ENCODE results near the gene IGFL4. TPM values are rescaled to one million over a fixed set of nuclear protein-coding genes. Genes with fewer than 3 reads are reported as not detected.

IGFL4 gene
- total RNA-seq, 1 experiment from 2014 or later = not detected

DNA sequence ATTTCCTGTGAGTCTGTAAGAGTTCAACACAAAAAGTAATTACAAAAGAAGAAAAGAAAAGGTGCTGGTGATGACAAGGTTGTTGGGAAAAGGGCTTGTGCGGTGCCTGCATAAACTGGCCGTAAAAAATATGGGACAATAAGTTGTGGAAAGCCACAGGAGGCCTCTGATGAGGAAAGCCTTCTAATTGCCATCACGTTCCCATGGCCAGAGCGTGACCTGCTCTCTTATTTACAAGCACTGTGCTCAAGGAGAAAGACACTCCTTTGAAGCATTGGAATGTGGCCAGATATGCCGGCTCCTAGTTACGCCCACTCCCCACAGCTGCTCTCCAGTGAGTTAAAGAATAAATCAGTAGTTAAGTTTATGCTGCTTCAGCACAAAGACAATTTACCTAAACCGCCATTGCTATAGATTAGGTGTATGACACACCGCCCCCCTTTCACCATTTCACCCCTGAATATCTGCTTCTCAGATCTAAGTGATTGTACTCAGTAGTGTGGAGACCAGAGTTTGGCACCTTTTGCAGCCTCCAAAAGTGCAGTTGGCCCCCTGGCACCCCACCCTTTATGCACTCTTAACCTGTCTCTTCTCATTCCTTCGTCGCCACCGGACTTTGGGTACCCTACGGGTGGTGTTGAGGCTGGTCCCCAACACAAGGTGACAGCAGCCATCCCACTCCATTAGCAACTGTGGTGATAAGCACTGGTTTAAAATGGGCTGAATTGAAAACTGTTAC, 9.8 kb downstream of the IGFL4 start:
- Histone ChIP-seq H2AFZ (ENCODE audit: low read length) (no peak overlapping the region), H3K9ac (ENCODE audit: low read length) (no peak overlapping the region), H3K9me3 (ENCODE audit: low read length) (no peaks in the 10 kb centered on the region), H3K36me3 (ENCODE audit: low read depth, low read length) (no peaks in the 10 kb centered on the region), H3F3A (ENCODE audit: low read length, unreplicated experiment) (no peaks in the 10 kb centered on the region), H3K27ac (ENCODE audit: low read length) (no peak overlapping the region), H3K27me3 (ENCODE audit: low read length) (no peaks in the 10 kb centered on the region), H4K20me1 (ENCODE audit: low read length) (no peaks in the 10 kb centered on the region), H3K79me2 (ENCODE audit: low read length) (no peaks in the 10 kb centered on the region), H3K4me3 (ENCODE audit: low read length) (no peak overlapping the region), H3K9me2 (replicated peaks; ENCODE audit: low read length) (no peaks in the 10 kb centered on the region), H3K4me1 (ENCODE audit: insufficient read depth, low read length) (no peaks in the 10 kb centered on the region), H3K4me2 (ENCODE audit: low read length) (no peak overlapping the region)
- intact Hi-C loops (cut with micrococcal nuclease) = no loop called here
- no TSS peak for BruUV-seq (replicated peaks)
- ATAC-seq = no peak
- DNase-seq = no peak
- ChIA-PET CTCF (no interaction called here), POLR2A (ENCODE audit: unreplicated experiment) (no interaction called here)
- TF ChIP-seq, protein P1, sequence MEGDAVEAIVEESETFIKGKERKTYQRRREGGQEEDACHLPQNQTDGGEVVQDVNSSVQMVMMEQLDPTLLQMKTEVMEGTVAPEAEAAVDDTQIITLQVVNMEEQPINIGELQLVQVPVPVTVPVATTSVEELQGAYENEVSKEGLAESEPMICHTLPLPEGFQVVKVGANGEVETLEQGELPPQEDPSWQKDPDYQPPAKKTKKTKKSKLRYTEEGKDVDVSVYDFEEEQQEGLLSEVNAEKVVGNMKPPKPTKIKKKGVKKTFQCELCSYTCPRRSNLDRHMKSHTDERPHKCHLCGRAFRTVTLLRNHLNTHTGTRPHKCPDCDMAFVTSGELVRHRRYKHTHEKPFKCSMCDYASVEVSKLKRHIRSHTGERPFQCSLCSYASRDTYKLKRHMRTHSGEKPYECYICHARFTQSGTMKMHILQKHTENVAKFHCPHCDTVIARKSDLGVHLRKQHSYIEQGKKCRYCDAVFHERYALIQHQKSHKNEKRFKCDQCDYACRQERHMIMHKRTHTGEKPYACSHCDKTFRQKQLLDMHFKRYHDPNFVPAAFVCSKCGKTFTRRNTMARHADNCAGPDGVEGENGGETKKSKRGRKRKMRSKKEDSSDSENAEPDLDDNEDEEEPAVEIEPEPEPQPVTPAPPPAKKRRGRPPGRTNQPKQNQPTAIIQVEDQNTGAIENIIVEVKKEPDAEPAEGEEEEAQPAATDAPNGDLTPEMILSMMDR (conservative IDR thresholded peaks at IDR 0.05; ENCODE audit: low read depth, low read length) = no peak
- TF ChIP-seq EZH2phosphoT487 (IDR thresholded peaks at IDR 0.05; ENCODE audit: borderline replicate concordance, low read length) = no peak
- TF ChIP-seq EZH2 (IDR thresholded peaks at IDR 0.05; ENCODE audit: low read length, unreplicated experiment) = no peak

DNA sequence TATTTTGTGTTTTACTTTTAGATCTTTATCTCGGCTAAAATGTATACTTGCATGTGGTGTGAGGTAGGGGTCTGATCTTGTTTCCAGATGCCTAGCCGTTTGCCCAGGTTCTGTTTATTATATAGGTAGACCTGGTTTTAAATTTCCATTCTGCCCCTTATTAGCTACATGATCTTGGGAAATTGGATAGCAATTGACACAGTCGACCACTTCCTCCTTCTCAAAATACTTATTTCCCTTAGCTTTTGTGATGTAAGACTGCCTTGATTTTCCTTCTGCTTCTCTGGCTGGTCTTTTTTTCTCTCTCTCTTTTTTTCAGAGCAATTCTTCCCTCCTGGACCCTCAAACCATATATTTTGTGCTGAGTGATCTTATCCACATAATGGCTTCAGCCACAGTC, 15.0 kb downstream of the IGFL4 start:
- CTCF ChIA-PET = interaction anchor here (0.6 kb wide), 1 partner anchor 51 kb away, joined by 3 read pairs; no protein-coding TSS in a partner anchor
- H4K20me1 ChIP-seq (ENCODE audit: low read length) = no peaks in the 10 kb centered on the region
- intact Hi-C loops (cut with micrococcal nuclease) = loop anchor here (5.0 kb wide), 1 partner anchor 166 kb away; no protein-coding TSS in a partner anchor

More for the DNA sequence above, 15.0 kb downstream of the IGFL4 start:
- ATAC-seq = no peak
- TF ChIP-seq, protein P1 (conservative IDR thresholded peaks at IDR 0.05; ENCODE audit: low read depth, low read length) = no peak
- TF ChIP-seq EZH2 (IDR thresholded peaks at IDR 0.05; ENCODE audit: low read length, unreplicated experiment) (no peak), EZH2phosphoT487 (IDR thresholded peaks at IDR 0.05; ENCODE audit: borderline replicate concordance, low read length) (no peak)
- DNase-seq = no peak
- no peak overlapping the region for H3K9ac ChIP-seq (ENCODE audit: low read length)
- H2AFZ ChIP-seq (ENCODE audit: low read length) = no peak overlapping the region
- H3K36me3 ChIP-seq (ENCODE audit: low read depth, low read length) = no peaks in the 10 kb centered on the region
- H3K27ac ChIP-seq (ENCODE audit: low read length) = no peak overlapping the region
- H3K4me2 ChIP-seq (ENCODE audit: low read length) = no peak overlapping the region
- H3K4me1 ChIP-seq (ENCODE audit: insufficient read depth, low read length) = no peaks in the 10 kb centered on the region
- H3F3A ChIP-seq (ENCODE audit: low read length, unreplicated experiment) = no peaks in the 10 kb centered on the region
- no peaks in the 10 kb centered on the region for H3K79me2 ChIP-seq (ENCODE audit: low read length)
- H3K9me2 ChIP-seq (replicated peaks; ENCODE audit: low read length) = no peaks in the 10 kb centered on the region
- no peaks in the 10 kb centered on the region for H3K27me3 ChIP-seq (ENCODE audit: low read length)
- POLR2A ChIA-PET (ENCODE audit: unreplicated experiment) = no interaction called here
- H3K9me3 ChIP-seq (ENCODE audit: low read length) = no peaks in the 10 kb centered on the region
- H3K4me3 ChIP-seq (ENCODE audit: low read length) = no peak overlapping the region
- no TSS peak for BruUV-seq (replicated peaks)
